Measurements from ENCODE around the gene ARHGEF7. TPM values are rescaled to one million over a fixed set of nuclear protein-coding genes. Genes with fewer than 3 reads are reported as not detected.

The ARHGEF7 gene
- total RNA-seq, 1 donor from 2014 or later: 73.7 TPM

DNA sequence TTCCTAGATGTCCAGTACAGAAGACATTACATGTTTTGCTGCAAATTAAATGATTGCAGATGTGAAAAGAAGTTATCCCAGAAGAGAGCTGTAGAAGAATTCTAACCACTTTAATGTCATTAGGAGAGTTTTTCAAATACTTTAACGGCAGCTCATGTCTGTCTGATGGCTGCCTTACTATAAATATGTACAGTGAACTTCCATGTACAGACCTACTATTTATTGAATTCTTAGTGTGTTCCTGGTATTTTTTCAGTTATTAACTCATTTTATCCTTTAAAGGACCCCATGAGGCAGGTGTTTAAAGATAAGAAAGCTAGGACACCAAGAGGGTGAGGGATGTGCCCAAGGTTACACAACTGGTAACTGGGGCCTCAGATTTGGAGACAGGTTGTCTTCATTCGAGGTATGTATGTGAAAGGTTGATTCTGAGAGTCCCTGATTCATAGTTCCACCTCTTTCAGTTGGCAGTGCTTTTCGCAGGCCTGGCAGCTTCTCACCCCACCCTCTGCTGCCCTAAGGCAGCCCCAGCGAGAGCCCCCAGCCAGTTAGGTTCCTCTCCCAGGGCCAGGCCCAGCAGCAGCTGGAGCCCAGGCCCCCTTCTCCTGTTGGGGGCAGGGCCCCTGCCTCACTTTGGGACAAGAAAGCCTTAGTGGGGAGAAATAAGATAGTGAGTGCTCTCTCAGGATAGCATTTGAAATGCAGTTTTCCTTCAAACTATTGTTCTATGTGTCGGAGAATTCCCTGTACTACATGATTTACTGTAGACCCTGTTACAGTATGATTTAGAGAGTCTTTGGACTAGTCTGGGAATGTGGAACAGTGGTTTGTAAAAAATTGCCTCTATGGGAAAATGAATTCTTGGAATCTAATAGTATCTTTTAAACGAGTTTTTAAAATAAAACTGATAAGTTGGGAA is 137.6 kb downstream of the ARHGEF7 start:
- peaks cover 63% of the 10 kb centered on the region for H4K20me1 ChIP-seq (ENCODE audit: insufficient read depth, low read length)
- H3K36me3 ChIP-seq (ENCODE audit: insufficient read depth, low read length): peaks cover 9% of the 10 kb centered on the region
- Mint-ChIP-seq H3K36me3 (ENCODE audit: low read depth, unreplicated experiment) (peaks cover 41% of the 10 kb centered on the region), H3K4me3 (ENCODE audit: unreplicated experiment) (no peak overlapping the region), H3K27me3 (ENCODE audit: low read depth, unreplicated experiment) (no peaks in the 10 kb centered on the region), H3K4me1 (ENCODE audit: low read depth, unreplicated experiment) (peaks cover 27% of the 10 kb centered on the region), H3K9me3 (ENCODE audit: unreplicated experiment) (no peaks in the 10 kb centered on the region), H3K27ac (ENCODE audit: unreplicated experiment) (no peak overlapping the region)
- H3K27ac ChIP-seq (ENCODE audit: low read depth, low read length): peak overlapping the region; percentile 13
- DNase-seq (ENCODE audit: low read depth) (peak; percentile 39), FAIRE-seq (no peak)
- no peaks in the 10 kb centered on the region for H3K27me3 ChIP-seq (ENCODE audit: insufficient read depth, low read length)
- TF ChIP-seq EZH2 (IDR thresholded peaks at IDR 0.05; ENCODE audit: insufficient read depth, low read length): no peak
- TF ChIP-seq, protein P1, sequence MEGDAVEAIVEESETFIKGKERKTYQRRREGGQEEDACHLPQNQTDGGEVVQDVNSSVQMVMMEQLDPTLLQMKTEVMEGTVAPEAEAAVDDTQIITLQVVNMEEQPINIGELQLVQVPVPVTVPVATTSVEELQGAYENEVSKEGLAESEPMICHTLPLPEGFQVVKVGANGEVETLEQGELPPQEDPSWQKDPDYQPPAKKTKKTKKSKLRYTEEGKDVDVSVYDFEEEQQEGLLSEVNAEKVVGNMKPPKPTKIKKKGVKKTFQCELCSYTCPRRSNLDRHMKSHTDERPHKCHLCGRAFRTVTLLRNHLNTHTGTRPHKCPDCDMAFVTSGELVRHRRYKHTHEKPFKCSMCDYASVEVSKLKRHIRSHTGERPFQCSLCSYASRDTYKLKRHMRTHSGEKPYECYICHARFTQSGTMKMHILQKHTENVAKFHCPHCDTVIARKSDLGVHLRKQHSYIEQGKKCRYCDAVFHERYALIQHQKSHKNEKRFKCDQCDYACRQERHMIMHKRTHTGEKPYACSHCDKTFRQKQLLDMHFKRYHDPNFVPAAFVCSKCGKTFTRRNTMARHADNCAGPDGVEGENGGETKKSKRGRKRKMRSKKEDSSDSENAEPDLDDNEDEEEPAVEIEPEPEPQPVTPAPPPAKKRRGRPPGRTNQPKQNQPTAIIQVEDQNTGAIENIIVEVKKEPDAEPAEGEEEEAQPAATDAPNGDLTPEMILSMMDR (IDR thresholded peaks at IDR 0.05; ENCODE audit: insufficient read depth, low read depth, low read length): no peak
- H3K9ac ChIP-seq (ENCODE audit: low read length): no peak overlapping the region
- H3K4me3 ChIP-seq (ENCODE audit: insufficient read depth, low read depth, low read length): no peak overlapping the region
- no peak overlapping the region for H2AFZ ChIP-seq (ENCODE audit: low read depth, low read length)
- H3K4me2 ChIP-seq (ENCODE audit: low read length): no peak overlapping the region
- no peaks in the 10 kb centered on the region for H3K4me1 ChIP-seq (ENCODE audit: insufficient read depth, low read length)
- no peaks in the 10 kb centered on the region for H3K9me3 ChIP-seq (ENCODE audit: insufficient read depth, low read depth, low read length)
- peaks cover 48% of the 10 kb centered on the region for H3K79me2 ChIP-seq (ENCODE audit: insufficient read depth, low read length)

DNA sequence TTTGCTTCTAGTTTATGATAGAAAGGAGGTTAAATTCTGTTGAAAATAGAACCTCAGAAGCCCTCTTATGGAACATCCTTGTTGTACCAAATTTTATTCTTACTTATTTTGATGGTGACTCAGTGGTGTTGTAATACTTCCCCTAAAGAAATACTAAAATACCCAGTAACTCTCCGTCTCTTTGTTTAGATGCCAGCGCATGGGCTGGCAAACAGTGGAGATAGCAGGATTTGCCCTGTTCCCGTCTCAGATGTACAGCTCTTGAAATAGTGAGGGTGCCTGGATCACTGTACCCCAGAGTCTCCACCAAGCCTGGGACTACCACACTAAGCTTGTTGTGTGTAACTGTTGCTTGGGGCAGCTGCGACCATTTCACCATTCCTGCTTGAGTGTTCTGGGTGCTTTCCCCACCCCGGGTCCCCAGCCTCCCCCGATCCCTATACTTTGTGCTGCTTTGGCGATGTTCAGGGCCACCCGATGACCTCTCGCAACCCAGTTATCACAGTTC is 138.3 kb downstream of the ARHGEF7 start:
- peaks cover 46% of the 10 kb centered on the region for H3K79me2 ChIP-seq (ENCODE audit: insufficient read depth, low read length)
- TF ChIP-seq, protein P1 (IDR thresholded peaks at IDR 0.05; ENCODE audit: insufficient read depth, low read depth, low read length): no peak
- no peak for TF ChIP-seq EZH2 (IDR thresholded peaks at IDR 0.05; ENCODE audit: insufficient read depth, low read length)
- FAIRE-seq: no peak
- peaks cover 38% of the 10 kb centered on the region for H3K36me3 Mint-ChIP-seq (ENCODE audit: low read depth, unreplicated experiment)
- H3K9me3 ChIP-seq (ENCODE audit: insufficient read depth, low read depth, low read length): no peaks in the 10 kb centered on the region
- H4K20me1 ChIP-seq (ENCODE audit: insufficient read depth, low read length): peaks cover 63% of the 10 kb centered on the region
- no peak for DNase-seq (ENCODE audit: low read depth)
- no peaks in the 10 kb centered on the region for H3K27me3 ChIP-seq (ENCODE audit: insufficient read depth, low read length)
- H3K4me3 ChIP-seq (ENCODE audit: insufficient read depth, low read depth, low read length): no peak overlapping the region
- H3K36me3 ChIP-seq (ENCODE audit: insufficient read depth, low read length): peaks cover 7% of the 10 kb centered on the region
- H3K9ac ChIP-seq (ENCODE audit: low read length): no peak overlapping the region
- H3K9me3 Mint-ChIP-seq (ENCODE audit: unreplicated experiment): no peaks in the 10 kb centered on the region
- H3K4me3 Mint-ChIP-seq (ENCODE audit: unreplicated experiment): no peak overlapping the region
- H3K27ac Mint-ChIP-seq (ENCODE audit: unreplicated experiment): no peak overlapping the region
- no peak overlapping the region for H3K27ac ChIP-seq (ENCODE audit: low read depth, low read length)
- H3K4me1 ChIP-seq (ENCODE audit: insufficient read depth, low read length): no peaks in the 10 kb centered on the region
- H3K4me1 Mint-ChIP-seq (ENCODE audit: low read depth, unreplicated experiment): peaks cover 26% of the 10 kb centered on the region
- no peaks in the 10 kb centered on the region for H3K27me3 Mint-ChIP-seq (ENCODE audit: low read depth, unreplicated experiment)
- no peak overlapping the region for H2AFZ ChIP-seq (ENCODE audit: low read depth, low read length)
- no peak overlapping the region for H3K4me2 ChIP-seq (ENCODE audit: low read length)
